Neuron (in vitro differentiated cells): Measurements from ENCODE around the gene PARP15.
"Not testable (repeated sequence)": the region's sequence is repeated elsewhere in the genome, so short reads cannot be mapped to it uniquely, and the experiment has no call there.

Source experiments
- H2AFZ ChIP-seq: one replicate; pipeline ENCODE4 v1.6.1; 2013; ENCODE audit warnings: low read depth, mild to moderate bottlenecking, inconsistent platforms, low read length, moderate library complexity
- H3K27me3 ChIP-seq: one replicate; pipeline ENCODE4 v1.6.1; 2013; ENCODE audit warnings: low read length; ENCODE audit not compliant: insufficient read depth
- H3K36me3 ChIP-seq: one replicate; pipeline ENCODE4 v1.6.1; 2013; ENCODE audit warnings: low read length; ENCODE audit not compliant: insufficient read depth
- H3K4me1 ChIP-seq: one replicate; pipeline ENCODE4 v1.6.1; 2013; ENCODE audit warnings: low read length; ENCODE audit not compliant: insufficient read depth
- H3K4me3 ChIP-seq: 2 replicates; pipeline ENCODE4 v1.5.1; 2013; ENCODE audit warnings: mild to moderate bottlenecking, low read length, moderate library complexity
- H3K9me3 ChIP-seq: one replicate; pipeline ENCODE4 v1.6.1; 2013; ENCODE audit warnings: low read length

PARP15 gene

DNA sequence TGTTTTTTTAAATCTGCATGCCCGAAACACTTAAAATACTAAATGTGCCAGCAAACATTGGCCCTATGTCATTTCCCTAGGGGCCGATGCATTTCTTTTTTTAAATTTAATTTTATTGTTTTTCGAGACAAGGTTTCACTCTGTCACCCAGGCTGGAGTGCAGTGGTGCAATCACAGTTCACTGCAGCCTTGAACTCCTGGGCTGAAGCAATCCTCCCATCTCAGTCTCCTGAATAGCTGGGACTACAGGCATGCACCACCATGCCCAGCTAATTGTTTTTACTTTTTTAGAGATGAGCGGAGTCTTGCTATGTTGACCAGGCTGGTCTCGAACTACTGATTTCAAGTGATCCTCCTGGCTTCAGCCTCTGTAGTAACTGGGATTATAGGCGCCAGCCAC lies 18.8 kb upstream of the PARP15 start:
- Histone ChIP-seq H3K9me3 (no peaks in the 10 kb centered on the region), H3K4me3 (no peak overlapping the region), H3K27me3 (no peaks in the 10 kb centered on the region), H3K4me1 (peaks cover 7% of the 10 kb centered on the region), H3K36me3 (peaks cover 22% of the 10 kb centered on the region), H2AFZ (no peak overlapping the region)

DNA sequence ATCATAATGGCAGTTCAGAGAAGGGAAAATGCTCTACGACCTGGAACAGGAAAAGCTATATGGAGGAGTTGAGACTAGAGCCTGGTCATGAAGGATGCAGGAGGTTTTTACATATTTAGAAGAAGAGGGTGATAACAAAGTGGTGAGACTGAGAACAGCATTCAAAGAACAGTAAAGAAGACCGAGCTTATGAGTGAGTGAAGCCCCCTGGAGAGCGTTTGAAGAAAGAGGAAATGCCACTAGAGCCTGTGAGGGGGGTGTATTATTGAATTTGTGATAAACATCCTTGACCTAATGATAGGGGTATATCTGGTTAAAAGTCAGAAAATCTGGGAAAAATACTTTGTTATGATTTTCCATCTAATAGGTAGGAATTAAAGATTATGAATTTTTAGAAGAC lies 17.5 kb upstream of the PARP15 start:
- Histone ChIP-seq H3K4me3 (no peak overlapping the region), H3K36me3 (peaks cover 20% of the 10 kb centered on the region), H2AFZ (no peak overlapping the region), H3K4me1 (peaks cover 9% of the 10 kb centered on the region), H3K27me3 (no peaks in the 10 kb centered on the region), H3K9me3 (no peaks in the 10 kb centered on the region)

DNA sequence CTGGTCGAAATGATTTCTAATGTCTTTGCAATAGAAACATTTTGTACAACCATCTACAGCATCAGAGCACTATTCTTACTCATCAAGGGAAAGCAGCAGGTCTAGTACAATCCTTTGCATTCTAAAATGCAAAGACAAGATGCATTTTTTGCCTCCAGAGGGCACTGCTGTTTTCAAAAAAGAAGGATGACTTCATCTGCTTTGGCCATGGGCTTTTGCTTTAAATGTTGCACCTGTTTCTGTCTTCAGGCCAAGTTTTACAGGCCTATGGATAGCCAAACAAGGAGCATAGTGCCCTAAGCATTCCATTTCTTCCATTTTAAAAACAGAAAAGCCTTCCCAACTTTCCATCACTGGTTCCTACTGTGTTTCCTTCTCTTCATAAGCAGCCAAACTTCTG lies 16.8 kb upstream of the PARP15 start:
- Histone ChIP-seq H3K4me1 (peaks cover 9% of the 10 kb centered on the region), H3K27me3 (no peaks in the 10 kb centered on the region), H3K36me3 (peaks cover 20% of the 10 kb centered on the region), H3K4me3 (no peak overlapping the region), H2AFZ (no peak overlapping the region), H3K9me3 (no peaks in the 10 kb centered on the region)

DNA sequence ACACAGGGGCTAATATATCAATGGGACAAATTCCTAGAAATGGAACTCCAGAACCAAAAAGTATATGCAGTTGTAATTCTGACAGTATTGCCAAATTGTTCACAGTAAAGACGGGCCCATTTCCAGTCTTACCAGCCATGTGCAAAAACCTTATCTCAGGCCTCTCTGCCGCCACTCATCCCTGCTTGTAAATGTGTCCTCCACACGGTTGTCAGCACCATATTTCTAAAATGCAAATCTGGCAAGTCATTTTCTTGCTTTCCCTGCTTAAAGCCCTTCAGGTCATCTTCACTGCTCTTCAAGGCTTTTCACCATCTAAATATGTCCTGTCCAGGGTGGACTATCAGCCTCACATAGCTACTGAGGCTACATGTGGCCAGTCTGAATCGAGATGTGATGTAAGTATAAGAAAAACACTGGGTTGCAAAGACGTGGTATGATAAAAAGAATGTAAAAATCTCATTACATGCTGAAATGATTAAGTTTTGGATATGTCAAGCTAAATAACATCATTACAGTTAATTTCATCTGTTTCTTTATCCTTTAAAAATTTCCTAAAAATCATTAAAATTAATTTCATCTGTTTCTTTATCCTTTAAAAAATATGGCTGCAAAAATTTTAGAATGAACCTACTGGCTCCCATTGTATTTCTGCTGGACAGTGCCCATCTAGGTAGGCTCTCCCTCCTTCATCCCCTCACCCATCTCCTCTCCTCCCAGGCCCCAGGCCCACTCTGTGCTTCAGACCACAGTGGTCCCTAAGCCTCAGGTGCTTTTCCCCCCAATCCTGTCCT lies 14.3 kb upstream of the PARP15 start:
- Histone ChIP-seq H3K36me3 (peaks cover 8% of the 10 kb centered on the region), H3K4me3 (peak overlapping the region; percentile 68), H3K27me3 (no peaks in the 10 kb centered on the region), H2AFZ (peak overlapping the region; percentile 89), H3K4me1 (peaks cover 9% of the 10 kb centered on the region), H3K9me3 (no peaks in the 10 kb centered on the region)

DNA sequence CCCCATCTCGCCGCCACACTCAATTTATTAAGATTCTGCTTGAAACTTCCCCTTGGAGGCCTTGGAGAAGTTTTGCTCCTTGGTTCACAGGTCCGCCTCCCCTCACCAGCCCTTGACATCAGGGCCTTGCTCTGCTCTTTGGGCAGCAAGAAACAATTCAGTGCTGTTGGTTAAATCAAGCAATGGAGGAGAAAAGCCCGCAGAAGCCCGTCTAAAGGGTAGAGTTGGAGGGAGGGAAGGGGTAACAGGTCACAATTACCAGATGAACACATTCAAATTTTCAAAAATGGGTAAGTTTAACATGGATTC lies 13.8 kb upstream of the PARP15 start:
- peak overlapping the region; percentile 89 for H2AFZ ChIP-seq
- H3K4me1 ChIP-seq, result peaks cover 9% of the 10 kb centered on the region
- no peaks in the 10 kb centered on the region for H3K27me3 ChIP-seq
- no peaks in the 10 kb centered on the region for H3K9me3 ChIP-seq
- peaks cover 6% of the 10 kb centered on the region for H3K36me3 ChIP-seq
- peak overlapping the region; percentile 68 for H3K4me3 ChIP-seq

DNA sequence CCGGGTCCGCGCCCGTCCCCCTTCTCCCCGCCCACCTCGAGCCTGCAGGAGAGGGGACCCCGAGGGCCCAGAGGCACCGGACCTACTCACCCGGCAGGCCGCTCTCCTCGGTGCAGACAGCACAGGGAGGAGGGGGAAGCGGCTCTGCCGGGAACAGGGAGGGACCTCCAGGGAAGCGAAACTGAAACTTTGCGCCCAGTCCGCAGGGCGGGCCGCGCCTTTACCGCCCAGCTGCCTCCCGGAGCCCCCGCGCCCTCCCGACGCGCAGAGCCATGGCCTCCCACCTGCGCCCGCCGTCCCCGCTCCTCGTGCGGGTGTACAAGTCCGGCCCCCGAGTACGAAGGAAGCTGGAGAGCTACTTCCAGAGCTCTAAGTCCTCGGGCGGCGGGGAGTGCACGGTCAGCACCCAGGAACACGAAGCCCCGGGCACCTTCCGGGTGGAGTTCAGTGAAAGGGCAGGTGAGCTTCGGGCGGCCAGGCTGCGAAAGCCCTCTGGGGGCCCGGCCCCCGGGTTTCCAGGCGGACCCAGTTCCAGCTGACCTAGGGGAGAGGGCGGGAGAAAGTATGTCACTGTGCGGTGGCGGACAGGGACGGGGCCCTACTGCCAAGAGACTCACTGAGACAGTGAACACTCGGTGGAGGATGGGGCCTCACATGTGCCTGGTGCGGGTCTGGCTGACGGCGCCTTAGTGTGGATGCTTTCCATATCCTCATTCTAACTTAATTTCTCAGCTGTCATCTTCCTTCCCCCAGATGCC lies 13.1 kb upstream of the PARP15 start, which contains the start of the genes DTX3L and PARP9:
DTX3L (plus strand) TSS at position 184 of the 758 bp plus-strand sequence; CDS start at position 273, 89 bp downstream.
PARP9 (minus strand) TSS at position 146 of the 758 bp plus-strand sequence. CDS start 4,680 bp downstream, outside the sequence.
- Histone ChIP-seq H3K9me3 (no peaks in the 10 kb centered on the region), H3K4me3 (peak within 1 kb of the TSS; percentile 68), H3K27me3 (no peaks in the 10 kb centered on the region), H3K4me1 (peaks cover 9% of the 10 kb centered on the region), H3K36me3 (peaks cover 3% of the 10 kb centered on the region), H2AFZ (peak within 1 kb of the TSS; percentile 89)

DNA sequence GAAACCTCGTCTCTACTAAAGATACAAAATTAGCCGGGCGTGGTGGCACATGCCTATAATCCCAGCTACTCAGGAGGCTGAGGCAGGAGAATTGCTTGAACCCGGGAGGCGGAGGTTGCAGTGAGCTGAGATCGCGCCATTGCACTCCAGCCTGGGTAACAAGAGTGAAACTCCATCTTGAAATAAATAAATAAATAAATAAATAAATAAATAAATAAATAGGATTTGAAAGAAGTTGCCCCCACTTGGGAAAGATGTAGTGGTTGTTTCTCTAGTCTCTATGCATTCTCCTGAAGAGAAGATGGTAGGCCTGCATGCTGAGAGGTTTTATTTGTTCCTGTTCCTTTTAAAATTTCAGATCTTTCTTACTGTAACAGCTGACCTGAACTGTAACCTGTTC lies 9.3 kb upstream of the PARP15 start:
- H3K4me1 ChIP-seq, result peaks cover 16% of the 10 kb centered on the region
- peaks cover 10% of the 10 kb centered on the region for H3K36me3 ChIP-seq
- H3K27me3 ChIP-seq, H2AFZ ChIP-seq, H3K4me3 ChIP-seq, H3K9me3 ChIP-seq: not testable (repeated sequence)

DNA sequence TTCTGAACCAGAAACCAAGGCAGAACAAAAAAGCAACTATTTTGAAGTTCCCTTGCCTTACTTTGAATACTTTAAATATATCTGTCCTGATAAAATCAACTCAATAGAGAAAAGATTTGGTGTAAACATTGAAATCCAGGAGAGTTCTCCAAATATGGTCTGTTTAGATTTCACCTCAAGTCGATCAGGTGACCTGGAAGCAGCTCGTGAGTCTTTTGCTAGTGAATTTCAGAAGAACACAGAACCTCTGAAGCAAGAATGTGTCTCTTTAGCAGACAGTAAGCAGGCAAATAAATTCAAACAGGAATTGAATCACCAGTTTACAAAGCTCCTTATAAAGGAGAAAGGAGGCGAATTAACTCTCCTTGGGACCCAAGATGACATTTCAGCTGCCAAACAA lies 8.7 kb upstream of the PARP15 start:
- H3K9me3 ChIP-seq, result no peaks in the 10 kb centered on the region
- no peak overlapping the region for H2AFZ ChIP-seq

DNA sequence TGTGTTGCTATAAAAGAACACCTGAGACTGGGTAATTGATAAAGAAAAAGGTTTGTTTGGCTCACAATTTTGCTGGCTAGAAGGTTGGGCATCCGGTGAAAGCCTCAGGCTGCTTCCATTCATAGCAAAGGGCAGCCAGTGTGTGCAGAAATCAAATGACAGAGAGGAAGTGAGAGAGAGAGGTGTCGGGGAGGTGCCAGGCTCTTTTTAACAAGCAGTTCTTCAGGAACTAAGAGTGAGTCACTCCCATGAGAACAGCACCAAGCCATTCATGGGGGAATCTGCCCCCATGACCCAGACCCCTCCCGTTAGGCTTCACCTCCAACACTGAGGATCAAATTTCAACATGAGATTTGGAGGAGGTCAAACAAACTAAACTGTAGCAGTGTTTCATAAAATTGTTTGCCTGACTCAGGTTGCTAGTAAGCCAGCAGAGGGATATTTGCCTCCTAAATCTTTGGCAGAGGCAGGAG lies 4.5 kb upstream of the PARP15 start:
- peaks cover 23% of the 10 kb centered on the region for H3K4me1 ChIP-seq
- H3K9me3 ChIP-seq, result no peaks in the 10 kb centered on the region
- H3K4me3 ChIP-seq, result no peak overlapping the region
- no peak overlapping the region for H2AFZ ChIP-seq
- H3K27me3 ChIP-seq, result no peaks in the 10 kb centered on the region
- H3K36me3 ChIP-seq, result peaks cover 10% of the 10 kb centered on the region

More for the DNA sequence above, 8.7 kb upstream of the PARP15 start:
- no peaks in the 10 kb centered on the region for H3K27me3 ChIP-seq
- H3K4me1 ChIP-seq, result peaks cover 11% of the 10 kb centered on the region
- no peak overlapping the region for H3K4me3 ChIP-seq
- peaks cover 10% of the 10 kb centered on the region for H3K36me3 ChIP-seq

DNA sequence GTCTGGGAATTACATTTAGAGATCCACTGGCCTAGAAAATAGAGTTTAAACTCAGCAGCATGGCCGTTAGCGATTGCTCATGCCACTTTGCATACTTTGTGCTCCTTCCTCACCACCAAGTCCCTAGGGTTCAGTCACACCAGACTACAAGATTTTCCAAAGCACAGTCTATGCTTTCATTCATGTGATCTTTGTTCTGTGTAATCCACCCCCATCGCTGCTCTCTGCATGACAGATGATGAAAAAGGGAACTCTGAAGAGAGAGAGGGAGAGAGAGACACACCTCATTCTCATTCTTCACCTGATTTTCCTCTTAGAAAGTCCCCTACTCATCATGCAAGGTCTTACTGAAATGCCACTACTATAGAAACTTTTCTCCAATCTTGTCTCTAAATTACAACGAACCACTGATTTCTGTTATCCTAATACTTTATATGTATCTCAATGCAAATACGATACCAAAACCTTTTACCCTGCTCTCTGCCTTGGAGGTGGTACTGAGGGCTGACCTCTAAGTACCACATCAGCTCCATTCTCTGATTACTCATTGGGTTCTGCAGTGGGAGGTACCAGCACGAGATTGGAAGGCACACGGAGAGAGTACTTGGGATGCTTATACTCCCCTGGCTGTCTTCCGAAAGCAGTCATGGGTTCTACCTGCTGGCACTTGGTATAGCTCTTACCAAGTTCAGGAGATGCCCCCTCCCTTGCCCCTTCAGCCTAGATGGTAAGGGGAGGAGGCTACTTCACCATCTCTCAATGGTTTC lies 1.1 kb upstream of the PARP15 start:
- H3K4me3 ChIP-seq, result no peak overlapping the region
- H2AFZ ChIP-seq, result no peak overlapping the region
- H3K9me3 ChIP-seq, result no peaks in the 10 kb centered on the region
- H3K36me3 ChIP-seq, result peaks cover under 1% of the 10 kb centered on the region
- peaks cover 17% of the 10 kb centered on the region for H3K4me1 ChIP-seq
- no peaks in the 10 kb centered on the region for H3K27me3 ChIP-seq

DNA sequence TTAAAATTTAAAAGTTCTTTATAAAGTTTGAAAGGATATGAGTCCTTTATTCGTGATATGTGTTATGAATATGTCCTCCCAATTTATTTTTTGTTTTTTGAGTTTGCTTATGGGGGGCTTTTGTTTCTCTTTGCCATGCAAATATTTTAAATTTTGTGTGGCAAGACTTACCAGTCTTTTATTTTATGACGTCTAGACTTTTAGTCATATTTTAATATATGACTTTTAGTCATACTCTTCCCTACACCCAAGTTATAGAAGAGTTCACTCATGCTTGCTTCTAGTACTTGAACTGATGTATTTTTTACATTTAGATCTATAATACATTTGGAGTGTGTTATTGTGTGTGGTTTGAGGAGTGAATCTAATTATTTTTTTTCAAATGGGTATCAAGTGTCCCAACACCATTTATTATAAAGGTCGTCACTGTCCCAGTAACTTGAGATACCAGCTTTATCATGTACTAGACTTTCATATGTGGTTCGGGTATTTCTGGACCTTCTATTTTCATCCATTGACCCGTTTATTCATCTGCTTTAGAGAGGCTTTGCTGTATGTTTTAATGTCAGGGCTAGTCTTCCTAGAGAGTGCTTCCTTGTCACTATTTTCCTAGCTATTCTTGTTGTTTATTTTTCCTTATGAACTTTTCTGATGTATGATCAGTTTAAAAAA lies 755 bp downstream of the PARP15 start:
- no peaks in the 10 kb centered on the region for H3K27me3 ChIP-seq
- peaks cover 13% of the 10 kb centered on the region for H3K4me1 ChIP-seq
- no peak overlapping the region for H3K4me3 ChIP-seq
- no peak overlapping the region for H2AFZ ChIP-seq
- H3K9me3 ChIP-seq, result no peaks in the 10 kb centered on the region
- H3K36me3 ChIP-seq, result no peaks in the 10 kb centered on the region

DNA sequence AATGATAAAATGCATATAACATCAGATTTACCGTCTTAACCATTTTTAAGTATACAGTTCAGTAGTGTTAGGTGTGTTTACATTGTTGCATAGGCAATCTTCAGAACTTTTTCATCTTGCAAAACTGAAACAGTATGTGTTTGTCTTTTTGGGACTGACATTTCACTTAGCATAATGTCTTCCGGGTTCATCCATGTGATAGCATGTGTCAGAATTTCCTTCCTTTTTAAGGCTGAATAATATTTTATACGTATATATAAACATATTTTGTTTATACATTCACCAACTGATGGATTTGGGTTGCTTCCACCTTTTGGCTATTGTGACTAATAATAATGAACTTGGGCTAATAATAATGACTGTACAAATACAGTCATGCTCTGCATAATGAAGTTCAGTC lies 3.0 kb downstream of the PARP15 start:
- Histone ChIP-seq H2AFZ (no peak overlapping the region), H3K4me3 (no peak overlapping the region), H3K4me1 (peaks cover 12% of the 10 kb centered on the region), H3K27me3 (no peaks in the 10 kb centered on the region), H3K9me3 (no peaks in the 10 kb centered on the region), H3K36me3 (no peaks in the 10 kb centered on the region)
